ENCODE data around the gene SLC6A9.

Gene SLC6A9

GRCh38 chr1:44031252-44032169, at the start of gene SLC6A9:
Gene SLC6A9 (minus strand): TSS chr1:44031462. CDS start chr1:44024277, 7,185 bp downstream.
- peak; percentile 56 for DNase-seq

GRCh38 chr1:44079566-44079965, 48.3 kb upstream of the SLC6A9 start:
- no peak for DNase-seq

- no peak for DNase-seq
Observed at GRCh38 chr1:44078104-44078503, 46.8 kb upstream of the SLC6A9 start.

- no peak for DNase-seq
Observed at GRCh38 chr1:44077421-44077820, 46.2 kb upstream of the SLC6A9 start.

- no peak for DNase-seq
Observed at GRCh38 chr1:44076066-44076465, 44.8 kb upstream of the SLC6A9 start.

- DNase-seq, result no peak
Observed at GRCh38 chr1:44074415-44074814, 43.2 kb upstream of the SLC6A9 start.

- no peak for DNase-seq
Observed at GRCh38 chr1:44073528-44073927, 42.3 kb upstream of the SLC6A9 start.

- DNase-seq, result no peak
Observed at GRCh38 chr1:44072821-44073220, 41.6 kb upstream of the SLC6A9 start.

- no peak for DNase-seq
Observed at GRCh38 chr1:44072204-44072603, 40.9 kb upstream of the SLC6A9 start.

- no peak for DNase-seq
Observed at GRCh38 chr1:44071461-44071860, 40.2 kb upstream of the SLC6A9 start.

GRCh38 chr1:44068442-44068921, 37.2 kb upstream of the SLC6A9 start:
- no peak for DNase-seq

GRCh38 chr1:44067266-44068250, 36.3 kb upstream of the SLC6A9 start:
- no peak for DNase-seq

GRCh38 chr1:44062656-44063179, 31.5 kb upstream of the SLC6A9 start:
- no peak for DNase-seq

GRCh38 chr1:44061857-44062256, 30.6 kb upstream of the SLC6A9 start:
- no peak for DNase-seq

- DNase-seq, result no peak
Observed at GRCh38 chr1:44060830-44061267, 29.6 kb upstream of the SLC6A9 start.

- DNase-seq, result no peak
Observed at GRCh38 chr1:44059664-44060355, 28.5 kb upstream of the SLC6A9 start.

- DNase-seq, result no peak
Observed at GRCh38 chr1:44059212-44059611, 27.9 kb upstream of the SLC6A9 start.

GRCh38 chr1:44057293-44057692, 26.0 kb upstream of the SLC6A9 start:
- DNase-seq, result no peak

GRCh38 chr1:44053394-44053793, 22.1 kb upstream of the SLC6A9 start:
- no peak for DNase-seq

- no peak for DNase-seq
Observed at GRCh38 chr1:44050261-44050660, 19.0 kb upstream of the SLC6A9 start.

GRCh38 chr1:44049839-44050238, 18.6 kb upstream of the SLC6A9 start:
- DNase-seq, result no peak

- DNase-seq, result no peak
Observed at GRCh38 chr1:44048532-44049215, 17.4 kb upstream of the SLC6A9 start.

All from CD4-positive, alpha-beta T cell treated with Interleukin-17A for 4 hours (primary cell).